HTERT RPE-1 (cell line): ENCODE data around the gene SEC16A.

Experiments used
- in situ Hi-C: fragments of 300-500 bp; cut with MboI; formaldehyde crosslinking; loops from 4 replicates; pipeline ENCODE4 v1.14.3; 2020; ENCODE audit warnings: low sequenced_read_pairs

The SEC16A gene

DNA sequence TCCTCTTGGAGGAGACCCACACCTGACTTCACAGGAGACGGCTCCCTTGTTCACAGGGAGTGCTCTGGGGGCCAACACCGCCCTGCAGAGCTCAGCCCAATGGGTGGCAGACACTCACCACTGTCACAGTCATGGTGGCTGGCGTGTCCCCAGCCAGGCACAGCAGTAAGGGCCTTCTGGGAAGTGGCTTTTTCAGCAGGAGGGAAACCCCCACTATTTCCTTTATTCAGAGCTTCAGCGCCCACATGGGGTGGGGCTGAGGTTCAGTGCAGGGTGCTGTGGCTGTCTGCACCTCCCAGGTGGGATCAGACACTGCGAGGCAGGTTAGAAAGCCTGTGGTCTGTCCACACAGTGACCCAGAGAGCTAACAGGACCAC is 79.3 kb downstream of the SEC16A start:
- in situ Hi-C loops, result no loop called here

- in situ Hi-C loops, result no loop called here
Measured at GRCh38 chr9:136402067-136402466, 80.8 kb downstream of the SEC16A start.

GRCh38 chr9:136401173-136401922 is 81.5 kb downstream of the SEC16A start:
- in situ Hi-C loops, result no loop called here

- in situ Hi-C loops, result no loop called here
Measured at GRCh38 chr9:136400038-136400834, 82.6 kb downstream of the SEC16A start, which contains the start of gene SNAPC4. SNAPC4 (minus strand) TSS chr9:136400170; CDS start chr9:136398428, 1,742 bp downstream.

DNA sequence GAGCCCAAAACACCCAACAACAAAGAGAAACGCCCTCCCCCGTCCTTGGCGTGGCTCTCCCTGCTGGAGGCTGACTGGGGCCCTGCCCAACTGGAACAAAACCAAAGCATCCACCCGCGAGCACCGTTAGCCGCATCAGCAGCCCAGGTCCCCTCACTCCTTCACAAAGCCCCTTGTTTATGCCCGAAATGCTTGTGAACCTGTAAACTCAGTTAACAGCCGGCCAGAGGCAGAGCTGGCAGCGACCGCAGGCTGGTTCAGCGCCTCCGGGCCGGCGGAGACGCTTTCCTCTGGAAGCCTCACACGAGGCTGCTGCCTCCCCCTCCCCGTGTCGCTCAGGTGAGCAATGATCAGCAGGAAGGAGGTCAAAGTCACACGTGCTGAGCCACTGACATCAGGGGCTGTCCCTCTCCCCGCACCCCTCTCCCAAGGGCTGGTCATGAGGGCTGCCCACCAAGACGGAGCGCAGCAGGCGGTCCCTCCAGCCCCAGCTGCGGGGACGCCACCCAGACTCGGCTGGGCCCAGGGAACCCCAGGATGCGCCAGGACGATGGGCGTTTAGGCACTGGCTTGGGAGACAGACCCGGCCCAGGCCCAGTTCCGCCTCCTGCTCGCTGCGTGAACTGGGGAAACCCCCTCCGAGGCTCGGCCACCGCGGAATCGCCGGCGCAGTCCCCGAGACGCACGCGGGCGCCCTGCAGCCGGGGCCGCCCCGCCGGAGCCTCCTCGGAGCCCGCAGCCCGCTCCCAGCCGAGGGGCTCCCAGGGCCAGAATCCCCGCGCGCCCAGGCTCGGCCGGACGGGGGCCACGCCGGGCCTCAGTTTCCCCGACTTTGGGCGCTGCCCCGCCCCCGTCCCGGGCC is 83.4 kb downstream of the SEC16A start:
- in situ Hi-C loops, result no loop called here

DNA sequence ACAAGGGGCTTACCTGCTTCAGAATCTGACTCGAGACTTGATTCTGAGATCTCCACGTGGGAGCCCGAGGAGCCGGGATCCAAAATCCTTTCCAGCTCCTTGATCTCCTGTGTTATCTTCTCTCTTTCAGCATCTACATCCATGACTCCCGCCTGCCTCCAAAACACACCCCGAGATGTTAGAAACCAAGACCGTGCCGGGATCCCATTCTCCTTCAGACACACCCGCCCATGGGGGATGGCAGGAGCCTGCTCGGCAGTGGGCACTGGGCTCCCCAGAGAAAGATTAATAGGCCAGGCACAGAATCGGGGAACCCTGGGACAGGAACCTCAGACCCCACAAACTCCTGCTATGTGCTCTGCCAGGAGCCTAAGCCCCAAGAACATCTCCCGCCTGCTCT is 84.6 kb downstream of the SEC16A start:
- in situ Hi-C loops, result no loop called here

DNA sequence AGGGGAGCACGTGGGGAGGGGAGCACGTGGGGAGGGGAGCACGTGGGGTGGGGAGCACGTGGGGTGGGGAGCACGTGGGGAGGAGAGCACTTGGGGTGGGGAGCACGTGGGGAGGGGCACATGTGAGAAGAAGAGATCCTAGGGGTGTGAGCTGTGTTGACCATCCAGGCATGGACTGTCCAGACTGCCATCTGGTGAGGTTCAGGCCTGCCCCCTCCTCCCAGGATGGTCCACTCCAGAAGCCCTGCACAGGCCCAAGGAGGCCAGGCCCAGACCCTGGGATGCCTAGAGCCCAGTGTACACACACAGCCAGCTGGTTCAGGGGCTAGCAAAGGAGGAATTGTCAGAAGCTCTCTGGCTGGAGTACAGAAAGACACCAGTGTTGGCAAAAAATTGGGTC is 85.2 kb downstream of the SEC16A start:
- in situ Hi-C loops, result no loop called here

GRCh38 chr9:136396219-136396515 is 86.7 kb downstream of the SEC16A start:
- in situ Hi-C loops, result no loop called here

DNA sequence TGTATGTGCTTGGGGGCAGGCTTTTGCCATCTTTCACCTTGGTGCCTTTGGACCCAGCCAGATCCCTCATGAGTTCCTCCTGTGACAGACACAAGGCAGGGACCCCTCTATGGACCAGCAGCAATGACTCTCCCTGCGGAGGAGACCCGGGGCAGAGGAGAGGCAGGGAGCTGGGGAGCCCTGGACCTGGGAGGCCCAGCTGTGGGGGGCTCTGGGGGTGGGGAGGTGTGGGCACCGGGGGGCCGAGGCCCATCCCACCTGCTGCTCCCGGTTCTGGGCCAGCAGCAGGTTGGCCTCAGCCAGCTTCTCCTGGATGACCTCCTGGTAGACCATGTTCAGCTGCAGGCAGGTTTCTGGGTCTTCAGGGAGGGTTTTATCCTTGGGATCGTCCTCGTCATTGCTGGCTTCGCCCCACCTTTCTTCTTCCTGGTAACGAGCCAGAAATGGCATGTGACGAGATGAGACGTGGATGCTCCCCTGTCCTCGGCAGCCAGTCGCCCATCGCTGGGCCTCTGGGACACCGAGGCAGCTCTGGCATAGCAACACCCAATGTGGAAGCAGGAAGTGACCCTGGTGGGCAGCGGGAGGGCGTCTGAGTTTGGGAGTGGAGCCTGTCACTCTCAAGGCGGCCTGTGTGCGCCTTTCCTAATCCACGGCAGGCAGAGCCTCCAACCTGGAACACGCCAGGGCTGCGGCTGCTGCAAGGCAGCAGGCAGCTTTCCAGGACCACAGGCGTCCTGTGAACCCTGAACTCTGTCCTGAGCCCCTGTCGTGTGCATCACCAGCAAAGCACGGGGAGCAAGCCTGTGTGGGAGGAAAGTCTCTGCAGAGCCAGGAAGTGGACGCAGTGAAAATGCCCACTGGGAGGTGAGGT is 87.3 kb downstream of the SEC16A start:
- in situ Hi-C loops, result no loop called here

DNA sequence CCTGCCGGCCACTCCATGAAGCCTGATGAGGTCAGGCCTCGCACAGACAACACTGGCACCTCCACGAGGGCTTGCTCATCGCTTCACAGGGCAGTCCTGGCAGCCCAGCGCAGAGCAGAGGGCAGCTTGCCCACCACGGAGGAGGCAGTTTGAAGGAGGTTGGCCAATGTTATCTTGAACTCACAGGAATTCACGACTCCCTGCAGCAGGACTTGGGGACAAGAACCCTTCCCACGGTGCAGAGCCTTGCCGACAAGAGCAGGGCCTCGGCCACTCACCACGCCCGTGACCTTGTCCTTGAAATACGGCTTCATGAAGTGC is 87.9 kb downstream of the SEC16A start:
- in situ Hi-C loops, result no loop called here

DNA sequence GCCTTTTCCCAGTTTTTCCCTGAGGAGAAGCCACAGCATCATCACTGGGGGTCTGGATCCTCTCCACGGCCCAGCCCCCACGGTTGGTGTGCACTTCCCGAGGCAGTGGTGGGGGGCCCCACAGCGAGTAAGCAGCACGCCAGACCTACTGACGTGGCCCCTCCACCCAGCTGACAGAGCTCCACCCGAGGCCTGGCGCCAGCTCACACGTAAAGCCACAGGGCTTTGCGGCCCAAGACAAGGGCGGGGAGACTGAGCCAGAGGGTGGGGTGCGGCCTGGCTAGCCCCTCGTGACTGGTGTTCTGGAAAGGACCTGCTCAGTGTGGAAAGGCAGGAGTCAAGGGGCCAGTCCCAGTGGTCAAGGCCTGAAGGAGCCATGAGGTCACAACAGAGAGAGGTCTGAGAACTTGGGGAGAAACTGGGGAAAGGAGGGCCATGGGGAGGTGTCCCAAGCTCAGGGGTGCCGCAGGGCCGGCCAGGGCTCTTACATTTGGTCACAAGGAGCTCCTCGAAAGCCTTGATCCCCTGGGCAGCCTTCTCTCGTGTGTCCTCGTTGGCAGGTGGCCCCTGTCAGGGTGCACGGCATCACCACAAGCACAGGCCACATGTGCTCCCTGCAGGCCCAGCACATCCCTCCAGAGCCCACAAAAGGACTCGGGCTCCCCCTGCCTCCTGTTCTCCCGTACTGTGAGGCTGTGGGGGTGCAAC is 88.4 kb downstream of the SEC16A start:
- in situ Hi-C loops, result no loop called here

GRCh38 chr9:136393531-136393930 is 89.3 kb downstream of the SEC16A start:
- in situ Hi-C loops, result no loop called here

GRCh38 chr9:136392538-136393449 is 90.0 kb downstream of the SEC16A start:
- in situ Hi-C loops, result no loop called here

GRCh38 chr9:136391737-136392537 is 90.9 kb downstream of the SEC16A start:
- in situ Hi-C loops, result no loop called here
